GM15510 (cell line): ENCODE results near the gene TNIK.

Experiments used
- POLR2A ChIP-seq: IDR thresholded peaks from 3 replicates; pipeline ENCODE4 v1.6.1; 2011; ENCODE audit warnings: borderline replicate concordance; ENCODE audit not compliant: insufficient read length; ENCODE audit errors: extremely low read depth

TNIK gene

DNA sequence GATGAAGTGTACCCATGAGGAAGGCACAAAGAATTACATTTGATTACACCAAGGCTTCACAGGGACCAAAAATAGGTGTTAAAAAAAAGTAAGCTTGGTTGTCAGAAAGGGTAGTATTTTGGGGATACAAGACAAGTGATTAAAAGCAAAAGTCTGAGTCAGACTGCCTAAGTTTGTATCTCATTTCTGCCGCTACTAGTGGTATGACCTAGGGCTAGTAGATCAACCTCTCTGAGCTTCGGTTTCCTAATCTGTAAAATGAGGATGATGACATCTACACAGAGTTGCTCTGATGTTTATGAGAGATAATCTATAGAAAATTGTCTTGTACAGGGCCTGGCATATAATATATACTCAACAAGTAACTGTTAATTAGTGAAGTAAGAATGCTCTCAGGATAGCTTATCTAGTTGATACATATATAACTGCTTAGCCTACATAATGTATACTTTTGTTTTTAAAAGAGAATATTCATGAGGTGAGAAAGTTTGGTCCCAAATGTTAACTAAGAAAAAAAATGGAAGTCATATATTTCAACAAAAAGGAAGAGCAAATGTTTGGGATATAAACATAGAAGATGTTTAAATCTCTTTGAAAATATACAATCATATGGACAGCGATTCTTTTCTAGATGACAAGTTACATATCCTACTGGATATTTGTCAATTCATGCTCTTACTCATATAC is 270.7 kb downstream of the TNIK start:
- TF ChIP-seq POLR2A = no peak

DNA sequence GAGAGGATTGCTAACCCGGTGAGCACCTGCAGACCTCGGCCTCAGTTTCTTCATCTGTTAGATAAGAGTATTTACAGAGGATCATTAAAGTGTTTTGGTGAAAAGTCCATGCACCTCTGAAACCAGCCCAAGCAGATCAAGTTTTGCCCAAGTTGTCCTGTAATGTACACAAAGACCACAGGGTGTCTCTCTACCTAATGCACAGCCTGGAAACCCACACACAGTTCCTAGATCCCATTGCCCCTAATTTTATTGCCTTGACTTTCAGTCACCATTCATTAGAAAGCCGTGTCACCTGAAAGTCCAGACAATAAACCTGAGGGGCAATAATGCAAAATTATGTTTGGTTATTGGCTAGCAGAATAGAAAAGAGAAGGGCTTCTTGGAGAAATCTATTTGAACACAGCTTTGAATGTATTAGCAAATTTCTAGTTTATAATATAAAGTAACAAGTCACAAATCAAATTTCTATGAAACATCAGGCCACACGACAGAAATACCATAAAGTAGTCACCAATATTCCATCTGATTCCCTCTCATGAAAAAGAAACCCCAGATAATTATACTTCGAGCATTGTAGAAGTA is 272.4 kb downstream of the TNIK start:
- TF ChIP-seq POLR2A = no peak

DNA sequence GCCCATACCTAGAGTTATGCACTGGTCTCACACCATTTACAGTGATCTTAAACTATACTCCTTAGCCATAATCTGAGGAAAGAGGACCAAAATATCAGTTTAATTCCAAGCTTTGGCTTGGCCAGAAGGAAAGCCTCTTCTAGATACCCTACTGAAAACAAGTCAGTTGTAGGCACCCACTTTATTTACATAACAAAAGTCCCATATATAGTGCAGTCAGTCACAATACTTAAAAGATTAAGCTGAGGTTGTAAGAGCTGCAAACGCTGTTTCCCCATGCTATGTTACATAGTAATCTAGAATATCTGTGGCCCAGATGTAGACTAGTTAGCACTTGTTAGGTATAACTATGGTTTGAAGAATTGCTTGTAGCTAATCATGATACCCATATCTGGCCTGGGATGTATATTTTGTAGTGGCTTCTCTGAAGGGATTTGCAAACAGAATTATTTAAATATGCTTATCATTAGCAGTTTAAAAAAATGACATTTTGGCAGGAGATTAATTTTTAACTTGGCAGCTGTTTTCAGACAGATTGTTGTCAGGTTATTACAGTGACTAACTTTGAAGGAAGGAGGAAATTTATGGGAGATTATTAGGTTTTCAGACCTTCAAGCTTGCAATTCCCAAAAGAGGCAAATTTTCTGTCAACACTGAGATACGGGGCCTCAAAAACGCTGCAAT is 273.2 kb downstream of the TNIK start:
- TF ChIP-seq POLR2A = no peak

DNA sequence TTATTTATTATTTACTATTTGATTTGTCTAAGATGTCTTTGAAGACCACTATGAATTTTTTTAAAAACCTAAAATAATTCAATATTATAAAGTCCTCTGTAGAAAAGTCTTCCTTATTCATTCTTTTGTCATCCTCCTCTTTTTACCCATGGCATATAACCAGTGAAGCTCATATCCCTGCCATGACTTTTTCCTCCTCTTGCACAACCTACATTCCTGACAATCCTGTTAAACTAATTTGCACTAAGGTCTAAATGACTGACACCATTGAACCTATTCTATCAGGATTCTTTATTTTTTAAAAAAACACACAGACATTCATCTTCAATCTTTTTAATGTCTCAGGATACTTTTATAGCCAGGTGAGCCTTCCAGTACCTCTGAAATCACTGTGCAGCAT is 273.8 kb downstream of the TNIK start:
- no peak for TF ChIP-seq POLR2A

DNA sequence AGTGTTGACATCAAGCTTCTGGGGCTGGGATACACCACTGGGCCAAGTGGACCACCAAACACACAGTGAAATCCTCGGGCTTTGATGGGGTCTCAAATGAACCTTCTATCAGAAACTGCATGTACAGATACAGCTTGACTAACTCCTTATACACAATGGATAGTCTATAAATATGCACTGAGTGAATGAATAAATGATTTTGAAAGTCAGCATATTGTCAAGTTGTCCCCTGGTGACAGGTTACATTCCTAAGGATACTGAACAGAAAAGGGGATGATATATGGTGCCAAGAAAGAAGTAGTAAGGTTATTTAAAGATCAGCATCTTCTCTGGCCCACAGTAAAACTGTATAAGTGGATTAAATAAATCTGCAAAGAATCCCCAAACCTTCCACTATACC is 274.2 kb downstream of the TNIK start:
- no peak for TF ChIP-seq POLR2A

DNA sequence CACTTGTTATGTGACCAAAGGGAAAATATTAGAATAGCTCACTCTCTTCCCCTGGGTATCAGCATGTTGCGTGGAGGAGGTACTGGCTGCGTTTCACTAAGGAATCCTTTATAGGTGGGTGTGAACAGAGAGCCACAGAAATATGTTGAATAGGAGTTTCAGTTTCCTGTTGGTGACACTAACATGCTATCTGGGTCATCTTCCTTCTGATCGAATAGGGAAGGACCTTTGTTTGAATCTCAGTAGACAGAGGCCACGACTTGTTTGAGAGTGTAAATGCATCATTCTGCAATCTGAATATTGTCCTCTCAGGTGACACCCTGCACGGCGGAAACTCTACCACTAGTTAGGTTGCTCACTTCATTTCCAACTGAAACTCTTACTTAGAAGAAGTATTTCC is 275.8 kb downstream of the TNIK start:
- no peak for TF ChIP-seq POLR2A

DNA sequence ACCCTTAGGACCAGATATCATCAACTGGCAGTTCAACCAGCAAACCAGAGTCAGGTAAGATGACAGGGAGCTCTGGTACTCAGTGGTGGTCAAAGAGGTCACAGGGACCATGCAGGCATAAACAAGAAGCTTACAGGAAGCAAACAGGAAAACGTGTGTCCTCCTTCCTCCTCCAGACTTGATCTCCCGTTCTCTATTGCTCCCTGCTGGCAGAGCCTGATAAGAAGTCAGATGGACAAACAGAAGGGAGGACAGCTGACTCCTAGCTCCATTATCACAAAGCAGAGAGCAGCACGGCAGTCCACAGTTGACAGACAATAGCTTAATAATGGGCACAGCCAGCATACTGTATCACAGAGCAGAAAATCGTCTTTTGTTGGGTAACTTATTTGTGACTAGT is 277.2 kb downstream of the TNIK start:
- TF ChIP-seq POLR2A = no peak

DNA sequence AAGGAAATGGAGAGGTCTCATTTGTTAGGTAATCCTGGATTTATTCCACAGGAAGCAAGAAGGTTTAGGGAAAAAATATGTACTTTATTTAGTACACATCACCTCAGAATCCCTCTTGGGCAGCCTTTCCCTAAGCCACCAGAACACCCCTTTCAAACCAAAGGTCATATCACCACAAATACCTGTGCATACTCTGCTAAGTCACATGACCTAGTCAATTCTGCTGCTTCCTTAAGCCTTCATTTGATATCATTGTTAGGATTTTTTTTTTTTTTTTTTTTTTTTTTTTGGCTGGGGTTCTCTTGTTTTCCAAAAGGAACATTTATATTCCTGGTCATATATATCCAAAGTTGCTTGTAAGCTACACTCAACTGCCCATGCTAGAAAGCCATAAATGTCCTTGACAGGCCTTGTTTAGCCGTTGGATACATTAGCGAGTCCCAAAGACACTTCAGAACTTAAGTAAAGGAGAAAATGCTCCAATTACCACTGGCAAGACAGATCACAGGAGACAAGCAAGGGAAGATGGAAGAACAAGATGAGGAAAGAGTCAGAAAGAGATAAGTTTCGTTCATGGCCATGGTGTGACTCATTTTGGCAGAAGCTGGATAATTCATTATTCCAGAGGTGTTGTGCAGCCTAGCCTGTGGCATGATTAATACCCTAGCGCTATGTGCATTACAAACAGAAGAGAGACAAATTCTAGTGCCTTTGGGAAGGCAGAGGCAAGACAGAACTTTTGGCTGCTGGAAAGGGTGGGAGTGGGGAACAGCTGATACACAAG is 278.1 kb downstream of the TNIK start:
- TF ChIP-seq POLR2A = no peak

DNA sequence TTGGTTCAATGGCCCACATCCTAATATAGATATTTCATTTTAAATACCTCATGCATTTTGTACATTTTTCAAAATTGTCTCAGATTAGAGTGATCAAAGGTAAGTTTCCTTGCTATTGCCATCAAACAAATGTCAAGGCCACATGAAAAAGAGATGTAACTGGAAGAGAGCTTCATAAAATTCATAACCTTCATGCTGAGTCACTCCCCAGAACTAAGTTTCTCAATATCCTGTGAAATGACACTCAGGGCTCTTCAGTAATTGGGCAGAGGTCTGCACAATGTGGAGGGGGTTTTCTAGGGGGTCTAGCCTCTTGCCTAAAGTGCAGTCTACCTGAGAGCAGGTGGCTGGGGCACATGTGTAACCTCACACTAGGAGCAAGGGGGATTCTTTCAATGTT is 281.5 kb downstream of the TNIK start:
- no peak for TF ChIP-seq POLR2A

DNA sequence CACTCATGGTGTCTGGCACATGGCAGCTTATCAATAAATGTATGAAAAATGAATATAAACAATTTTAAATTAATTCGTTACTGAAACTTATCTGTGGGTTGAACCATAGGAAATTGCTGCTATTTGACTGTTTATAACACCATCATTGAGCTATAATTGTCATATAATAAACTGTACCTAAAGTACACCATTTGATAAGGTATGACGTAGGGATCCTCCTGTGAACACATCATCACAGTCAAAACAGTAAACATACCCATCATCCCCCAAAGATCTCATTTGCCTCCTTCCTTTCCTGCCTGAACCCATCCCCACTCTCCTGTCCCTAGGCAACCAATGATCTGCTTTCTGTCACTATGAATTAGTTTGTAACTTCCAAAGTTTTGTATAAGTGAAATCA is 282.7 kb downstream of the TNIK start:
- TF ChIP-seq POLR2A = no peak

DNA sequence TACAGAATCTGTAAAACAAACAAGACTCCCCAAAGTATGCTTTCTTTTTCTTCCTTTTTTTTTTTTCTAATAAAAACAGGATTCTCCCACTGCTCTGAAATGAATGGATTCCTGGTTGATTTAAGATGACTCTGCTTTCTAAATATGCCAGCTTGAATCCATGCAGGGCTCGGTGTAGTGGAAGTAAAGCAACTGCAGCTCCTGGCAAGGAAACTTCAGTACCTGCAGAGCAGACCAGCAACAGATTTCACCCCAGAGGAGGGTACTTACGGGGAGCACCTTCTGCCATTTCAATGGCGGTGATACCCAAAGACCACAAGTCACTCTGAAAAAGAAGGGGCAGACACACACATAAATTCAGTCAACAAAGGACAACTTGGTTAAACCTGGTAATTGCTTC is 283.1 kb downstream of the TNIK start:
- no peak for TF ChIP-seq POLR2A

DNA sequence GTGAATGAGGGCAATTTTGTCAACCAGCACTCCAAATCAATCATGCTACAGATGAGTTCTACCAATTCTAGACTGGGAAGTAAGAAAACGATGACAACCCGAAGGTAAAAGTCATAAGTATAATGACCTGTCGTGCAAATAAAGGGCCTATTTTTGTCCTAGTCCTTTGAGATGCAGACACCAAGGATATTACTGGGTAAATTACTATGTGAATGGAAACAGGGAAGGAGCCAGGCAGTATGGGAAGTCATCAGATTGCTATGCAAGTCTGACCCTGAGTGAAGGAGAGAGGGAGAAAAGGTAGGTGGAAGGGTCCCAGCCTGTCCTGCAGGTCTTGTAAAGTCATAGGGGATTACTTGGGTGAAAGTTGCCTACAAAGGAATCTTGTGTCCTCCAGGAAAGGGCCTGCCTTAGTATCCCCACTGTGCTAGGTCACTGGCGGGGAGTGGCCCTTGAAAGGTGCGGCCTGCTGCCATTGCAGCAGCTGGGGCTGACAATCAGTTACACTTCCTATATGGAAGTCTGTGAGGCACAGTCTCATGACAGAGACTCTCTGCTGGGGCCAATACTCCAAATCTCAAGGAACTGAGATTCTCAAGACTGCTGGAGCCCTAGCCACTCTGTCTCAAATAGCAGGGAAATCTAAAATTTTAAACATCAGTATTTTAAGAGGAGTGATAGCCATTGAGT is 283.8 kb downstream of the TNIK start:
- no peak for TF ChIP-seq POLR2A

DNA sequence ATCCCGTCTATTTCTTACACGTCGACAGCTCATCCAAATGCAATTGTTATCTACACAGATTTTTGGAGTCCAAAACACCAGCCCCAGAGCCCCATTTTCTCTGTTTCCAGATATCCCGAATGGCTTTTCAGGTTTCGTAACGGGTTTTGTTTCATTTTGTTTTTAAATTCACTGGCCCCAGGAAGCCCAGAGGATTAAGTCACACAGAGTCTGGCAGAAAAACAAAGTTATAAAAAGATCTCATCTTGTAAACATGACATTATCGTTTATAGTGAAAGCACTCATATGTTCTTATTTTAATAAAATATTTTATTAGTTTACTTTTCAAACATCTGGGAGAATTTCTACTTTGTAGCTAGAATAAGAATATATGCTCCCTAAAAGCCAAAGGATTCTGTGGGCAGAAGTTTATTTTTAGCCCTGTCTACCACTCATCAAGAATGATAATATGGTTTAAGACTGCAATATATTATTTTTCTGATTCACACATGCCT is 284.4 kb downstream of the TNIK start:
- TF ChIP-seq POLR2A = no peak

DNA sequence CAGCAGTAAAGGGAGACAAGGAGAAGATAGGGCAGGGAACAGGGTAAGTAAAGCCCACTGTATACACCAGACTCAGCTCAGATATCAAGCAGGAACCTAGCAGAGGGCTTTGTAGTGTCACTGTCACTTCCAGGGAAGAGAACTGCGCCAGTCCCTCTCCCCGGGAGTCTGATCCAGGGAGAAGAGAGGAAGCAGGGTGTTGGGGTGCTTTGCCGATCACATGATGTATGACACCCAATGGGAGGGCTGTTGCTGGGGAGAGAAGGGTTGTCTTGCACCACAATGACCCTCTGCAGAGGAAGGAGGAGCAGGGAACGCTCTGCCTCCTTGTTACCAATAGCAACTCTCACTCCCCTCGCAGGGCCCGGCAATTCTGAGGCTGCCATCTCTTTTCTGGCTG is 286.5 kb downstream of the TNIK start:
- no peak for TF ChIP-seq POLR2A

DNA sequence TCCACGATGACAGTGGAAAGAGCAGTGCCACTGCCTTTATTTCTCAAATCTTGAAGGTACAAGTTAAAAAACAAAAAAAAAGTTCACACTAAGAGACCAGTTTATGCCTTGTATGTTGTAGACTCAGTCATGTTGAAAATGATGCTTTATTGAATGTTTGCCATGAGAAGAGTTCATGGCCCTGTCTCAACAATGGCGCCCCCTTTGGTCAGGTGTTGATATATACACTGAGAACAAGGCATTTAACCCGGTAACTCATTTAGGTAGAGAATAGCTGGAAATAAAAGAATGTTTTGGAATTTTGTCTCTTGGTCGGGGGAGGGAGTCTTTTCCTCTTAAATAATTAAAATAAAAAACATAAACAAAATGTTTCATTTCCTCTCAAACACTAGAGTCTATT is 288.1 kb downstream of the TNIK start:
- TF ChIP-seq POLR2A = no peak
